Stimulated activated naive CD4-positive, alpha-beta T cell treated with Interleukin-2 at 50 U/mL for 16 hours (primary cell): ENCODE data around the gene PRM1.

Experiments used
- DNase-seq: peaks from one replicate; lab custom pipeline; 2025; lab: John Stamatoyannopoulos, UW

The PRM1 gene

GRCh38 chr16:11236461-11237254 is 44.5 kb downstream of the PRM1 start:
- no peak for DNase-seq

GRCh38 chr16:11235703-11235991 is 45.5 kb downstream of the PRM1 start:
- DNase-seq, result no peak

GRCh38 chr16:11234884-11235702 is 46.0 kb downstream of the PRM1 start:
- no peak for DNase-seq

- peak; percentile 76 for DNase-seq
Measured at GRCh38 chr16:11233727-11234376, 47.3 kb downstream of the PRM1 start.

- peak; percentile 89 for DNase-seq
Measured at GRCh38 chr16:11232852-11233726, 48.0 kb downstream of the PRM1 start.

- DNase-seq, result no peak
Measured at GRCh38 chr16:11232302-11232851, 48.8 kb downstream of the PRM1 start.

- no peak for DNase-seq
Measured at GRCh38 chr16:11231367-11231970, 49.7 kb downstream of the PRM1 start.
